ENCODE measurements around the gene IQGAP2. TPM values are rescaled to one million over a fixed set of nuclear protein-coding genes. Genes with fewer than 3 reads are reported as not detected.

IQGAP2 gene
- polyA plus RNA-seq, 1 donor (not counting 4 experiments of a cell fraction or from before 2014, with no cell fraction given) = 0.14 TPM

DNA sequence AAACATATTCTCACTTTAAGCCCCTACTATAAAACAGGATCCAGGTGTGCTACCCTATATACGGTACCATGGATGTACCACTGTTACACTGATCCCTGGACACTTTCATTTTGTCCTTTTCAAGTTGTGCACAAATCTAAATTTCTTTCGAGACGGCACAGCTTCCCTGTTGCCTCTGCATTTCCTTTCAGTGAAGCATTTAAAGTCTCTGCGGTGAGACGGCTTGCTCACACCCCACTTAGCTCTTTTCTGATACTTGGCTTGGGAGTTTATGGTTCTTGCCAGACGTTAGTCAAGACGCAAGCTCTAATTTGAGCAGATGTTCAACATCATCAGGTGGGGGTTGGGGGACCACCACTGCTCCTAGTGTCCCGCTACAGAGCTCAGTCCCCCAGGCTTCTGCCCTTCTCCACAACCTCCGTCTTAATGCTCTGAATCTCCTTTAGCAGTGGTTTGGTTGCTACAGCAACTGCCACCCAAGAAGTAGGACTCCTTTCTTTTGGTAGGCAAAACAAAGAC is 204.3 kb downstream of the IQGAP2 start:
- H2AFZ ChIP-seq (ENCODE audit: control insufficient read depth, low read length) = no peak overlapping the region
- H3K9ac ChIP-seq (ENCODE audit: control insufficient read depth, extremely low read depth, insufficient read depth, low read length) = no peak overlapping the region
- H3K4me2 ChIP-seq (ENCODE audit: control insufficient read depth, extremely low read depth, insufficient read depth, low read depth, low read length) = no peak overlapping the region

DNA sequence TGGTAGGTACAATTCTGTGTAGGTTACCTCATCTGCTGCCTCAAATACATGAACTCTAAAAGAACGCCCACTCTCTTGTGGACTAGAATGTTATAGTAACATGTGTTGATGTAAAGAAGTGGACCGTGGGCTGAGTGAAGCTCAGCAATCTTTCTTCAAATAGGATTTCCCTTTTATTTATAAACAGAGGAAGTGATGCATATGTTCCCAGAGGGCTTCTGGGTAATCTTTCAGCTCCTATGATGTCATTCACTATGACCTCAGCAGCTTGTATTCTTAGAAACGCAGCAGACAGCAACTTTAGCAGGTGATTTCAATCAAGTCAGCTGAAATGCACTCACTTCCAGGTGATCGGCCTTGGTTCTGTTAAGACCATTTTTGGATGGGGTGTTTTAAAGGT is 205.7 kb downstream of the IQGAP2 start:
- Histone ChIP-seq H3K27me3 (ENCODE audit: control insufficient read depth, extremely low read depth, insufficient read depth, low read length) (no peaks in the 10 kb centered on the region), H3K27ac (ENCODE audit: control insufficient read depth, insufficient read depth, low read length) (no peak overlapping the region), H2AFZ (ENCODE audit: control insufficient read depth, low read length) (no peak overlapping the region), H3K36me3 (ENCODE audit: control insufficient read depth in 2 of 2, extremely low read depth in 1 of 2, insufficient read depth in 2 of 2, low read length in 2 of 2) (no peaks in the 10 kb centered on the region), H3K79me2 (ENCODE audit: control insufficient read depth, insufficient read depth, low read length) (no peaks in the 10 kb centered on the region), H3K4me2 (ENCODE audit: control insufficient read depth, extremely low read depth, insufficient read depth, low read depth, low read length) (no peak overlapping the region), H3K4me3 (ENCODE audit: control insufficient read depth in 2 of 3, extremely low read depth in 1 of 3, insufficient read depth in 2 of 3, low read depth in 1 of 3, low read length in 3 of 3) (no peak overlapping the region), H3K4me1 (ENCODE audit: control insufficient read depth, extremely low read depth, insufficient read depth, low read length) (no peaks in the 10 kb centered on the region), H4K20me1 (ENCODE audit: control insufficient read depth, extremely low read depth, insufficient read depth, low read length) (no peaks in the 10 kb centered on the region), H3K9ac (ENCODE audit: control insufficient read depth, extremely low read depth, insufficient read depth, low read length) (no peak overlapping the region), H3K9me3 (ENCODE audit: control insufficient read depth, low read depth, low read length) (no peaks in the 10 kb centered on the region), H3K9me1 (ENCODE audit: control insufficient read depth, extremely low read depth, insufficient read depth, low read length) (no peaks in the 10 kb centered on the region)
- TF ChIP-seq, protein P1, sequence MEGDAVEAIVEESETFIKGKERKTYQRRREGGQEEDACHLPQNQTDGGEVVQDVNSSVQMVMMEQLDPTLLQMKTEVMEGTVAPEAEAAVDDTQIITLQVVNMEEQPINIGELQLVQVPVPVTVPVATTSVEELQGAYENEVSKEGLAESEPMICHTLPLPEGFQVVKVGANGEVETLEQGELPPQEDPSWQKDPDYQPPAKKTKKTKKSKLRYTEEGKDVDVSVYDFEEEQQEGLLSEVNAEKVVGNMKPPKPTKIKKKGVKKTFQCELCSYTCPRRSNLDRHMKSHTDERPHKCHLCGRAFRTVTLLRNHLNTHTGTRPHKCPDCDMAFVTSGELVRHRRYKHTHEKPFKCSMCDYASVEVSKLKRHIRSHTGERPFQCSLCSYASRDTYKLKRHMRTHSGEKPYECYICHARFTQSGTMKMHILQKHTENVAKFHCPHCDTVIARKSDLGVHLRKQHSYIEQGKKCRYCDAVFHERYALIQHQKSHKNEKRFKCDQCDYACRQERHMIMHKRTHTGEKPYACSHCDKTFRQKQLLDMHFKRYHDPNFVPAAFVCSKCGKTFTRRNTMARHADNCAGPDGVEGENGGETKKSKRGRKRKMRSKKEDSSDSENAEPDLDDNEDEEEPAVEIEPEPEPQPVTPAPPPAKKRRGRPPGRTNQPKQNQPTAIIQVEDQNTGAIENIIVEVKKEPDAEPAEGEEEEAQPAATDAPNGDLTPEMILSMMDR (optimal IDR thresholded peaks at IDR 0.05 in 1 of 3, IDR thresholded peaks at IDR 0.05 in 1 of 3, conservative IDR thresholded peaks at IDR 0.05 in 1 of 3; ENCODE audit: extremely low read depth in 1 of 3, insufficient read depth in 2 of 3, low read length in 3 of 3) = no peak
- no peak for TF ChIP-seq EZH2 (IDR thresholded peaks at IDR 0.05; ENCODE audit: low read length)
- dilution Hi-C loops (cut with MboI; ENCODE audit: extremely low pct_ligation_motif_present, low sequenced_read_pairs) = no loop called here
- FAIRE-seq (no peak), DNase-seq (ENCODE audit: low read depth, low spot score) (no peak)

More for the DNA sequence above, 204.3 kb downstream of the IQGAP2 start:
- dilution Hi-C loops (cut with MboI; ENCODE audit: extremely low pct_ligation_motif_present, low sequenced_read_pairs) = no loop called here
- DNase-seq (ENCODE audit: low read depth, low spot score) = no peak
- no peaks in the 10 kb centered on the region for H4K20me1 ChIP-seq (ENCODE audit: control insufficient read depth, extremely low read depth, insufficient read depth, low read length)
- no peaks in the 10 kb centered on the region for H3K9me3 ChIP-seq (ENCODE audit: control insufficient read depth, low read depth, low read length)
- H3K4me3 ChIP-seq (ENCODE audit: control insufficient read depth in 2 of 3, extremely low read depth in 1 of 3, insufficient read depth in 2 of 3, low read depth in 1 of 3, low read length in 3 of 3) = no peak overlapping the region
- H3K79me2 ChIP-seq (ENCODE audit: control insufficient read depth, insufficient read depth, low read length) = no peaks in the 10 kb centered on the region
- no peaks in the 10 kb centered on the region for H3K9me1 ChIP-seq (ENCODE audit: control insufficient read depth, extremely low read depth, insufficient read depth, low read length)
- no peak overlapping the region for H3K27ac ChIP-seq (ENCODE audit: control insufficient read depth, insufficient read depth, low read length)
- FAIRE-seq = no peak
- no peaks in the 10 kb centered on the region for H3K4me1 ChIP-seq (ENCODE audit: control insufficient read depth, extremely low read depth, insufficient read depth, low read length)
- no peaks in the 10 kb centered on the region for H3K27me3 ChIP-seq (ENCODE audit: control insufficient read depth, extremely low read depth, insufficient read depth, low read length)
- H3K36me3 ChIP-seq (ENCODE audit: control insufficient read depth in 2 of 2, extremely low read depth in 1 of 2, insufficient read depth in 2 of 2, low read length in 2 of 2) = no peaks in the 10 kb centered on the region
- TF ChIP-seq, protein P1 (optimal IDR thresholded peaks at IDR 0.05 in 1 of 3, IDR thresholded peaks at IDR 0.05 in 1 of 3, conservative IDR thresholded peaks at IDR 0.05 in 1 of 3; ENCODE audit: extremely low read depth in 1 of 3, insufficient read depth in 2 of 3, low read length in 3 of 3) = no peak
- TF ChIP-seq EZH2 (IDR thresholded peaks at IDR 0.05; ENCODE audit: low read length) = no peak

Measured in keratinocyte (primary cell).